ENCODE results near the gene MATK.

- TF ChIP-seq CTCF (conservative IDR thresholded peaks at IDR 0.05) (no peak), ZFX (IDR thresholded peaks at IDR 0.05) (no peak)
Measured at GRCh38 chr19:3803986-3804385, 17.8 kb upstream of the MATK start.

All from C4-2B (cell line).